ENCODE data around the gene KAT7.

Gene KAT7

GRCh38 chr17:49842846-49843245 lies 54.4 kb downstream of the KAT7 start:
- DNase-seq (ENCODE audit: low spot score): no peak

GRCh38 chr17:49843774-49844350 lies 55.4 kb downstream of the KAT7 start:
- DNase-seq (ENCODE audit: low spot score): no peak

- peak; percentile 24 for DNase-seq (ENCODE audit: low spot score)
Observed at GRCh38 chr17:49845321-49845720, 56.8 kb downstream of the KAT7 start.

- DNase-seq (ENCODE audit: low spot score): no peak
Observed at GRCh38 chr17:49846938-49847712, 58.6 kb downstream of the KAT7 start.

GRCh38 chr17:49848019-49848473 lies 59.6 kb downstream of the KAT7 start, which contains the start of gene TAC4:
Gene TAC4 (minus strand): TSS chr17:49848069. CDS start chr17:49848017, 52 bp downstream.
- no peak for DNase-seq (ENCODE audit: low spot score)

GRCh38 chr17:49848739-49849138 lies 60.3 kb downstream of the KAT7 start:
- DNase-seq (ENCODE audit: low spot score): no peak

- no peak for DNase-seq (ENCODE audit: low spot score)
Observed at GRCh38 chr17:49850218-49850610, 61.7 kb downstream of the KAT7 start.

- no peak for DNase-seq (ENCODE audit: low spot score)
Observed at GRCh38 chr17:49850772-49851386, 62.4 kb downstream of the KAT7 start.

- DNase-seq (ENCODE audit: low spot score): peak; percentile 21
Observed at GRCh38 chr17:49851387-49852291, 63.2 kb downstream of the KAT7 start.

GRCh38 chr17:49853470-49854015 lies 65.1 kb downstream of the KAT7 start:
- no peak for DNase-seq (ENCODE audit: low spot score)

- DNase-seq (ENCODE audit: low spot score): no peak
Observed at GRCh38 chr17:49854126-49854525, 65.6 kb downstream of the KAT7 start.

GRCh38 chr17:49858796-49859195 lies 70.3 kb downstream of the KAT7 start:
- DNase-seq (ENCODE audit: low spot score): no peak

- DNase-seq (ENCODE audit: low spot score): no peak
Observed at GRCh38 chr17:49859991-49860953, 71.8 kb downstream of the KAT7 start.

- DNase-seq (ENCODE audit: low spot score): peak; percentile 35
Observed at GRCh38 chr17:49861150-49861884, 72.8 kb downstream of the KAT7 start.

- DNase-seq (ENCODE audit: low spot score): no peak
Observed at GRCh38 chr17:49862781-49863331, 74.4 kb downstream of the KAT7 start.

GRCh38 chr17:49866019-49866380 lies 77.5 kb downstream of the KAT7 start:
- no peak for DNase-seq (ENCODE audit: low spot score)

- DNase-seq (ENCODE audit: low spot score): no peak
Observed at GRCh38 chr17:49866882-49867413, 78.5 kb downstream of the KAT7 start.

GRCh38 chr17:49869038-49869374 lies 80.5 kb downstream of the KAT7 start:
- no peak for DNase-seq (ENCODE audit: low spot score)

GRCh38 chr17:49870298-49870697 lies 81.8 kb downstream of the KAT7 start:
- DNase-seq (ENCODE audit: low spot score): no peak
